ENCODE measurements around the gene EAF2.

Gene EAF2

GRCh38 chr3:121897296-121897695 lies 62.3 kb downstream of the EAF2 start:
- no peak for TF ChIP-seq CTCF (IDR thresholded peaks at IDR 0.05; ENCODE audit: insufficient read depth, low read depth, low read length, missing control alignments)
- DNase-seq (ENCODE audit: low read depth) = no peak

GRCh38 chr3:121913305-121913990 lies 78.4 kb downstream of the EAF2 start:
- no peak for TF ChIP-seq CTCF (IDR thresholded peaks at IDR 0.05; ENCODE audit: insufficient read depth, low read depth, low read length, missing control alignments)
- no peak overlapping the region for H3K4me3 ChIP-seq (ENCODE audit: low read depth, low read length)
- no peak for DNase-seq (ENCODE audit: low read depth)

More at GRCh38 chr3:121897296-121897695, 62.3 kb downstream of the EAF2 start:
- H3K4me3 ChIP-seq (ENCODE audit: low read depth, low read length) = no peak overlapping the region

GRCh38 chr3:121914081-121914998 lies 79.3 kb downstream of the EAF2 start:
- no peak for DNase-seq (ENCODE audit: low read depth)
- TF ChIP-seq CTCF (IDR thresholded peaks at IDR 0.05; ENCODE audit: insufficient read depth, low read depth, low read length, missing control alignments) = no peak
- no peak overlapping the region for H3K4me3 ChIP-seq (ENCODE audit: low read depth, low read length)

GRCh38 chr3:121916189-121916588 lies 81.2 kb downstream of the EAF2 start:
- DNase-seq (ENCODE audit: low read depth) = no peak

GRCh38 chr3:121918779-121919483 lies 83.9 kb downstream of the EAF2 start:
- no peak overlapping the region for H3K4me3 ChIP-seq (ENCODE audit: low read depth, low read length)
- TF ChIP-seq CTCF (IDR thresholded peaks at IDR 0.05; ENCODE audit: insufficient read depth, low read depth, low read length, missing control alignments) = no peak
- DNase-seq (ENCODE audit: low read depth) = no peak

More at GRCh38 chr3:121916189-121916588, 81.2 kb downstream of the EAF2 start:
- H3K4me3 ChIP-seq (ENCODE audit: low read depth, low read length) = no peak overlapping the region
- TF ChIP-seq CTCF (IDR thresholded peaks at IDR 0.05; ENCODE audit: insufficient read depth, low read depth, low read length, missing control alignments) = no peak

GRCh38 chr3:121924734-121925133 lies 89.7 kb downstream of the EAF2 start:
- TF ChIP-seq CTCF (IDR thresholded peaks at IDR 0.05; ENCODE audit: insufficient read depth, low read depth, low read length, missing control alignments) = no peak
- DNase-seq (ENCODE audit: low read depth) = no peak
- no peak overlapping the region for H3K4me3 ChIP-seq (ENCODE audit: low read depth, low read length)
